ENCODE measurements around the gene SLC35F4. TPM values are rescaled to one million over a fixed set of nuclear protein-coding genes. Genes with fewer than 3 reads are reported as not detected.
A peak's percentile ranks its signal among the peaks of the same experiment; 100 is the strongest.

The SLC35F4 gene
- not detected for total RNA-seq

DNA sequence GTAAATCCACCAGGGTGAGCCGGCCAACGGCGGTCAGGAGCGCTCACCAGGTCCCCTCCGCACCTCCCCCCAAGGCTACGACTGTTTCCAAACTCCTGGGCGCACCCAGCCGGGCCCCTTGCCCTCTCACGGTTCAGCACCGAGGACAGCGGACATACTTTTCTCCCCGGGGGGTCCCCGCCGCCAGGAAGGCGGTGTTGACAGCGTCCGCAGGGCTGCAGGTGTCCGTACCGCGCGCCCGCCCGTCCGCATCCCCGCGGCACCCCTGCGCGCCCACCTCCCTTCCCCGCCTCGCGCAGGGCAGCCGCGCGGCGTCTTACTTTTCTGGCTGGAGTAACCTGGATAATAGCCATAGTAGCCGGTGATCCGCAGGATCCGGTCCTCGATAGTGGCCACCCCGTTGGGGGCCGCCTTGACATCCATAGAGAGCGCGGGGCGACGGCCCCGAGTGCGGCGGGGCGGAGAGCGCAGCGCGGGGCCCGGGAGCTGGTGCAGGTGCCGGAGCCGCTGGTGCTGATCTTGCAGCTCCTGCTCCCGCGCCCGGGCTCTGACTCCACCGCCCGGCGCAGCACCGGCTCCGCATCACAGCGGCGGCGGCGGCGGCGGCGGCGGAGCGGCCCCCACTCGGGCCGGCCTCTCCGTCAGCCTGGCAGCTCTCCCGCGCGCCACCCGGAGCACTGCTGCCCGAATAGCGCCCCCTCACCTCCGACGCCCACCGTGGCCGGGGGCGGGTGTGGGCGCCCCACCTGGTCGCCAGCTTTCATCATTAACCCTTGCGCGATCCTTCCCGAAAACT lies at the start of gene SLC35F4:
Gene SLC35F4, minus strand, starts transcription at position 690 of the 796 bp plus-strand sequence.
- no peaks in the 10 kb centered on the region for H3K36me3 Mint-ChIP-seq (ENCODE audit: insufficient read depth)
- H3K9me3 Mint-ChIP-seq, result no peaks in the 10 kb centered on the region
- no peak for DNase-seq
- H3K4me3 Mint-ChIP-seq, result no peak within 1 kb of the TSS
- H3K4me1 Mint-ChIP-seq (ENCODE audit: low read depth), result no peaks in the 10 kb centered on the region
- peak in 1 of 2 donors; percentile 57 for ATAC-seq
- peaks cover 30% of the 10 kb centered on the region for H3K27me3 Mint-ChIP-seq (ENCODE audit: low read depth)

- no peak overlapping the region for H3K4me3 Mint-ChIP-seq
- H3K36me3 Mint-ChIP-seq (ENCODE audit: insufficient read depth), result no peaks in the 10 kb centered on the region
- no peaks in the 10 kb centered on the region for H3K4me1 Mint-ChIP-seq (ENCODE audit: low read depth)
- H3K27me3 Mint-ChIP-seq (ENCODE audit: low read depth), result peaks cover 1% of the 10 kb centered on the region
- ATAC-seq (no peak), DNase-seq (no peak)
- peaks cover 6% of the 10 kb centered on the region for H3K9me3 Mint-ChIP-seq
Observed at GRCh38 chr14:57909626-57910025, 43.7 kb upstream of the SLC35F4 start.

- DNase-seq (no peak), ATAC-seq (no peak)
- peaks cover 2% of the 10 kb centered on the region for H3K27me3 Mint-ChIP-seq (ENCODE audit: low read depth)
- no peak overlapping the region for H3K4me3 Mint-ChIP-seq
- no peaks in the 10 kb centered on the region for H3K36me3 Mint-ChIP-seq (ENCODE audit: insufficient read depth)
- H3K9me3 Mint-ChIP-seq, result peaks cover 7% of the 10 kb centered on the region
- no peaks in the 10 kb centered on the region for H3K4me1 Mint-ChIP-seq (ENCODE audit: low read depth)
Observed at GRCh38 chr14:57903954-57904353, 38.1 kb upstream of the SLC35F4 start.

DNA sequence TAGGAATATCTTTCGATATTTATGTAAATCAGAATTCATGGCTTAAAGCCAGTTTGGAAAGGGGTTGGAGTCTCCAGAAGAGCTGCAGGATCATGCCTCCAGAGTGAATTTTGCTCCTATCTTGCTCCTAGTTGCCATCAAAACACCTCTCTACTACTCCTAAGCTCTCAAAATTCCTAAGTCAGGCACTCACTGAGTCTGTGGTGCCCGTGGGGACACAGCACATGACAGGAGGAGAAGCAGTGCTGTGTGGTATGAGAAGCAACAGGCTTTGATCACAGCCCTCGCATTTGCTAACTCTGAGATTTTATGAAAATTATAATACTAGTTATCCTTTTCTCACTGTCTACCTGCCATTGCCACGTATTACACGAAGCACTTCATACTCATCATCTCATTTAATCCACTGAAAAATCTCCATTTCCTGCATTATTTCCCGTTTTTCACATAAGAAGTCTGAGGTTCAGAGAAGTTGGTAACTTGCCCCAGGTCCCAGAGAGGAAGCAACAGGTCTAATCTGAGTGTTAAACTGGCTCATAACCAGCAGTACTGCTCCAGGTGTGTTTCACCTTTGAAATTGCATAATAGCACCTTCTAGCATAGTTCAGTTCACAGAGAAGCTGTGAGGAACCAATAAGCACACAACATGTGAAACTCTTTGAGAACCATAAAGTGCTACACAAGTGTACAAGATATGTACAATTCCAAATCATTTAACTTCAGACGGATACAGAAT lies 33.1 kb upstream of the SLC35F4 start:
- DNase-seq (no peak), ATAC-seq (no peak)
- H3K4me1 Mint-ChIP-seq (ENCODE audit: low read depth), result no peaks in the 10 kb centered on the region
- H3K27me3 Mint-ChIP-seq (ENCODE audit: low read depth), result peaks cover 2% of the 10 kb centered on the region
- H3K36me3 Mint-ChIP-seq (ENCODE audit: insufficient read depth), result no peaks in the 10 kb centered on the region
- H3K4me3 Mint-ChIP-seq, result no peak overlapping the region
- peaks cover 7% of the 10 kb centered on the region for H3K9me3 Mint-ChIP-seq

DNA sequence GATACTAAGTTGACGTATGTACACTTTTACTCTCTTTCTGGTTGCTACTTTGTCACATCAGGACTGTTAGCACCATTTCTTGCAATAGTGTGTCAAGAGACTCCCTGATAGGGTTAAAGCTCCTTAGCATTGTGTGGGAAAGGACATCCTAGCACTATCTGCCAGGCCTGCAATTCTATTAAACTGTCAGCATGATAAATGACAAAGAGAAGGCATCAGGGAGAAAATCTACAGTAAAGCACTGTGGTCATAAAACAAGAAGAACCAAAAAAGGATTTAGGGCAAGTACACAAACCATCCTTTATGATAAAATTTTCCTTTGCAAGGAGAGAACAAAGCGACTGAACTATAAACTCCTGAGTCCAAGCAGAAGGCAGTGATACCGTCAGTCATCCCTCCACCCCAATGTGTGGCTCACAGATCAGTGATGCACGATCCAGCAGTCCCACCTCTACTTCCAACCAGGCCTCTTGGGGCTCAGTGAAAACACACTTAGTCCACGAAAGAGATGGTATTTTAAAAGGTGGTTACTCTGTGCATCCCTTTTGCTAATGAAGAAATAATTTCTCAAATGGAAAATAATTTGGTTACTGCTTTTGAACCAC lies 31.4 kb upstream of the SLC35F4 start:
- H3K36me3 Mint-ChIP-seq (ENCODE audit: insufficient read depth), result no peaks in the 10 kb centered on the region
- peaks cover 2% of the 10 kb centered on the region for H3K27me3 Mint-ChIP-seq (ENCODE audit: low read depth)
- H3K9me3 Mint-ChIP-seq, result peaks cover 7% of the 10 kb centered on the region
- no peaks in the 10 kb centered on the region for H3K4me1 Mint-ChIP-seq (ENCODE audit: low read depth)
- H3K4me3 Mint-ChIP-seq, result no peak overlapping the region
- no peak for DNase-seq
- ATAC-seq, result no peak

GRCh38 chr14:57889245-57889644 lies 23.4 kb upstream of the SLC35F4 start:
- H3K4me3 Mint-ChIP-seq, result no peak overlapping the region
- no peaks in the 10 kb centered on the region for H3K4me1 Mint-ChIP-seq (ENCODE audit: low read depth)
- no peak for DNase-seq
- no peaks in the 10 kb centered on the region for H3K36me3 Mint-ChIP-seq (ENCODE audit: insufficient read depth)
- no peaks in the 10 kb centered on the region for H3K9me3 Mint-ChIP-seq
- no peak for ATAC-seq
- no peaks in the 10 kb centered on the region for H3K27me3 Mint-ChIP-seq (ENCODE audit: low read depth)

GRCh38 chr14:57884175-57884574 lies 18.3 kb upstream of the SLC35F4 start:
- no peaks in the 10 kb centered on the region for H3K4me1 Mint-ChIP-seq (ENCODE audit: low read depth)
- ATAC-seq, result no peak
- peaks cover 2% of the 10 kb centered on the region for H3K27me3 Mint-ChIP-seq (ENCODE audit: low read depth)
- no peaks in the 10 kb centered on the region for H3K9me3 Mint-ChIP-seq
- DNase-seq, result no peak
- H3K4me3 Mint-ChIP-seq, result no peak overlapping the region
- H3K36me3 Mint-ChIP-seq (ENCODE audit: insufficient read depth), result no peaks in the 10 kb centered on the region

DNA sequence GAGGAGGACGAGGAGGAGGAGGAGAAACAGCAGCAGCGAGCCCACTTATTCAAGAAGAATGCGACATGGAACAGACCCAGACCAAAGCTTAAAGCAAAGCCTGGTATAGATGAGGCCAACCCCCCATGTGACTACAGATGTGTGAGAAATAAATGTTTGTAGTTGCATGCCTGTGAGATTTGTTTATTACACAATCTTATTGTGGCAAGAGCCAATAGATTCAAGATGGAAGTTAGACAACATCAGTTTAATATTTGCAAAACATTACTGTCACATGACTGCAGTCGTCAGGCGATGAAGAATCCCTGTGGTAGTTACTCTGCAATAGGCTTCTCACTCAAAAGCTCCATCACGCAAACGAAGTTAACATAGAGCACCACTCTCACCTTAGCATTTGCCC lies 17.2 kb upstream of the SLC35F4 start:
- Mint-ChIP-seq H3K4me1 (ENCODE audit: low read depth) (no peaks in the 10 kb centered on the region), H3K27me3 (ENCODE audit: low read depth) (peaks cover 2% of the 10 kb centered on the region), H3K9me3 (peaks cover 6% of the 10 kb centered on the region), H3K36me3 (ENCODE audit: insufficient read depth) (no peaks in the 10 kb centered on the region), H3K4me3 (no peak overlapping the region)
- ATAC-seq, result no peak
- no peak for DNase-seq

GRCh38 chr14:57879516-57879915 lies 13.6 kb upstream of the SLC35F4 start:
- no peaks in the 10 kb centered on the region for H3K4me1 Mint-ChIP-seq (ENCODE audit: low read depth)
- no peak overlapping the region for H3K4me3 Mint-ChIP-seq
- peaks cover 2% of the 10 kb centered on the region for H3K27me3 Mint-ChIP-seq (ENCODE audit: low read depth)
- ATAC-seq, result no peak
- H3K9me3 Mint-ChIP-seq, result peaks cover 8% of the 10 kb centered on the region
- no peaks in the 10 kb centered on the region for H3K36me3 Mint-ChIP-seq (ENCODE audit: insufficient read depth)
- DNase-seq, result no peak

DNA sequence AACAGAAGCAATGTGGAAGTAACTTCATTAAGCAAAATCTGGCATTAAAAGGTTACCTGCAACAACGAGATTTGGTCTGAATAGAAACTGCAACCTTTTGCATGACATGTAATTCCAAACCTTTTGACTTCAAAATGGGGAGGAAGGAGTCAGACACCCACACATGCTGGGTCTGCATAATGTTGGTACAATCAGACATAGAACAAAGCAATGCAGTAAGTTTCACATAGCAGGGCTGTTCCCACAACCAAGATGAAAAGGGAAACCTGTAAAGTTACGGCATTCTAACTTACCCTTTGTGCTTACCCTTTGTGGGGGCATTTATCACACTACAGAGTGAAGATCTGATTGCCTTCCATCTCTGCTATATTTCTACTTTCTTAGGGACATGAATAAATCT lies 10.1 kb upstream of the SLC35F4 start:
- Mint-ChIP-seq H3K4me1 (ENCODE audit: low read depth) (no peaks in the 10 kb centered on the region), H3K4me3 (no peak overlapping the region), H3K27me3 (ENCODE audit: low read depth) (peaks cover 4% of the 10 kb centered on the region), H3K36me3 (ENCODE audit: insufficient read depth) (no peaks in the 10 kb centered on the region), H3K9me3 (peaks cover 8% of the 10 kb centered on the region)
- DNase-seq (no peak), ATAC-seq (no peak)

- Mint-ChIP-seq H3K4me1 (ENCODE audit: low read depth) (no peaks in the 10 kb centered on the region), H3K27me3 (ENCODE audit: low read depth) (peaks cover 2% of the 10 kb centered on the region), H3K36me3 (ENCODE audit: insufficient read depth) (no peaks in the 10 kb centered on the region), H3K9me3 (peaks cover 8% of the 10 kb centered on the region), H3K4me3 (no peak overlapping the region)
- no peak for ATAC-seq
- no peak for DNase-seq
Observed at GRCh38 chr14:57875296-57875695, 9.4 kb upstream of the SLC35F4 start.

DNA sequence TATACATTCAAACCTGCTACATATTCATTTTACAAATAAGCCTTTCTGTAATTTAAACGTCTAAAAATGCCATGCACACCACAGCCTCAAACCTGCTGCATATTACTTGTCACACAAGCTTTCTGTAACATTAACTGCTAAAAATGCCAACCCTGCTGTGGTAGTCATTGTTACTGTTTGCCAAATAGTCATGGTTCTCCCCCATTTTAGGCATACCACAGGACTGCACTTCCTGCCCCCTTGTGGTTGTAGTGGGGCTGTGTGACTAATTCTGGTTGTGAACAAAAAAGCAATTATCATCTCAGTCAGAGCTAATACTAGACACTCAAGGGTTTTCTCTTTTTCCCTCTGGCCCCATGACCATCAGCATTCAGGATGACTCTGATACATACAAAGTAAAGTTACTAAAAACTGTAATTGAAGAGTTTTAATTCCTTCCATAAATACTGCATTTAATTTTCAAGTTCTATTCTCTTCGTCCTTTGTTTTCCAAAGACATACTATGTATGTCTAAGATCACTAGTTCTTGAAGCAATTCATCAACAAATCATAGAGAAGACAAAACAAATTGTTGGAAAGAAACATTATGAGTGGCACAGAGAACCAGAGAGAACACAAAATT lies 5.7 kb upstream of the SLC35F4 start:
- Mint-ChIP-seq H3K36me3 (ENCODE audit: insufficient read depth) (no peaks in the 10 kb centered on the region), H3K4me1 (ENCODE audit: low read depth) (no peaks in the 10 kb centered on the region), H3K4me3 (no peak overlapping the region), H3K27me3 (ENCODE audit: low read depth) (peaks cover 17% of the 10 kb centered on the region), H3K9me3 (no peaks in the 10 kb centered on the region)
- DNase-seq (no peak), ATAC-seq (no peak)

- Mint-ChIP-seq H3K4me1 (ENCODE audit: low read depth) (no peaks in the 10 kb centered on the region), H3K27me3 (ENCODE audit: low read depth) (peaks cover 22% of the 10 kb centered on the region), H3K36me3 (ENCODE audit: insufficient read depth) (no peaks in the 10 kb centered on the region), H3K9me3 (no peaks in the 10 kb centered on the region), H3K4me3 (no peak overlapping the region)
- ATAC-seq (no peak), DNase-seq (no peak)
Observed at GRCh38 chr14:57870686-57871457, 5.0 kb upstream of the SLC35F4 start.

- Mint-ChIP-seq H3K9me3 (no peaks in the 10 kb centered on the region), H3K36me3 (ENCODE audit: insufficient read depth) (no peaks in the 10 kb centered on the region), H3K4me1 (ENCODE audit: low read depth) (no peaks in the 10 kb centered on the region), H3K27me3 (ENCODE audit: low read depth) (peaks cover 24% of the 10 kb centered on the region), H3K4me3 (no peak overlapping the region)
- DNase-seq (no peak), ATAC-seq (no peak)
Observed at GRCh38 chr14:57869617-57870016, 3.7 kb upstream of the SLC35F4 start.
